ENCODE measurements around the gene TMEM174.

TMEM174 gene

DNA sequence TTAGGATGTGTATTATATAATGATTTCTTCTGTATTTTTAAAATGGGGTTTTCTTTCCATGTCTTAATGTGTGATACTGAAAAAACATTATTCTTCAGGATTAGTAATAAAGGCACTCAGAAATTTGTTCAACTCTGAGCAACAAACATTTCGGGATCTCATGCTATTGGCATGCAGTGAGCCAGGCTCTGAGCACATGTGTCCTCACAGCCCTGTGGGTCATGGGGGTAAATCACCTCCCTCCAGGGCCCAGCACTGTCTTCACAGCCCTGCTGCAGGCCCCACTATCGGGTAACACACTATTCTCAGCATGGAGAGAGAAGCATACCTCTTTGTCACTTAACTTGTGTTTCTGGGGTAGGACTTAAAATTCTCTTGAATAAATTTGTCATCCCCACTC, 14.0 kb downstream of the TMEM174 start:
- no peak for DNase-seq (ENCODE audit: low read depth)
- no peak for TF ChIP-seq CTCF (IDR thresholded peaks at IDR 0.05; ENCODE audit: control insufficient read depth, extremely low read depth, insufficient read depth)
- no peak overlapping the region for H3K4me3 ChIP-seq (ENCODE audit: low read depth, low read length)

DNA sequence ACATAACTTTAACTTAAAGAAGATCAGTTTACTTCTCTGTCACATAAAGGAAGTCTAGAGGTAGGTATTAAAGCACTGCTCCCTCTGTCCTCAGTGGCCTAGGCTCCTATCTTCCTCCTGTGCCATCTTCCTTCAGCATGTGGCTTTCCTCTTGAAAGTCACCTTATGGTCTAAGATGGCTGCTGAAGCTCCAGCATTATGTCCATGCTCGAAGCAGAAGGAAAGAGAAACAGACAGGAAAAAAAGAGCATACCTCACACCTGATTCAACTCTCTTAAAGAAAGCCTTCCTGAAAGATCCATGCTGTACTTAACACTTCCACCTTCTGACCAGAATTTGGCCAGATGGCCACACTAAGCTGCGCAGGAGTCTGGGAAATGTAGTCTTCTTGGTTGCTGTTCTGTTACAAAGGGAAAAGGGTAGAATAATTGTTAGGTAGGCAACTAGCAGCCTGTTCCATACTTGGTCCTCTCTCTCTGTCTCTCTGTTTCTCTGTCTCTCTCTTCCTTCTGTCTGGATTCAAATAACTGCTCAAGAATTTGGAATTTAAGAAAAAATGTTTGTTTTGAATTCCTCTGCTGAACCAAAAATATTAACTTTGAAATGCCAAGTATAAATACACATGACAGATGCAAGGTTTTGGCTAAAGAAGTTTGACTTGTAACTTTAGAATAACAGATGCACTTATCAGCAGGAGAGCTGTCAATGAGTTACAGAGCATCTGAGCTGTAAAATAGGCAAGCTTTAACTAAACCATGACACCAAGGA, 16.0 kb downstream of the TMEM174 start:
- TF ChIP-seq CTCF (IDR thresholded peaks at IDR 0.05; ENCODE audit: control insufficient read depth, extremely low read depth, insufficient read depth): no peak
- DNase-seq (ENCODE audit: low read depth): no peak
- H3K4me3 ChIP-seq (ENCODE audit: low read depth, low read length): no peak overlapping the region

GRCh38 chr5:73189871-73190376, 16.9 kb downstream of the TMEM174 start:
- DNase-seq (ENCODE audit: low read depth): no peak

DNA sequence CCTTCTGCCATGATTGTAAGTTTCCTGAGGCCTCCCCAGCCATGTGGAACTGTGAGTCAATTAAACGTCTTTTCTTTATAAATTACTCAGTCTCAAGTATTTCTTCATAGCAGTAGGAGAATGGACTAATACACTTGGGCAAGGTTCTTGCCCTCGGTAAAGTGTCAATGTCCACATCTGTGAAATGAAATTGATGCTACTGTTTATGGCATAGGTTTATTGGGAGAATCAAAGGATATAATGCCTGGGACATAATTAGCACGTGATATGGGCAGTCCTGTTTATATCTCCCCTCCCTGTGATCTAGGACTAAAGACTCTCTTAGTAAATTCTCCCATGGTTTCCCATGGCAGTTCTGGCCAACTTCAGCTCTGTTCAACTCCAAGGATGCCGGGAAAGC, 19.4 kb downstream of the TMEM174 start:
- no peak for TF ChIP-seq CTCF (IDR thresholded peaks at IDR 0.05; ENCODE audit: control insufficient read depth, extremely low read depth, insufficient read depth)
- no peak overlapping the region for H3K4me3 ChIP-seq (ENCODE audit: low read depth, low read length)
- no peak for DNase-seq (ENCODE audit: low read depth)

More at GRCh38 chr5:73189871-73190376, 16.9 kb downstream of the TMEM174 start:
- H3K4me3 ChIP-seq (ENCODE audit: low read depth, low read length): no peak overlapping the region
- no peak for TF ChIP-seq CTCF (IDR thresholded peaks at IDR 0.05; ENCODE audit: control insufficient read depth, extremely low read depth, insufficient read depth)

DNA sequence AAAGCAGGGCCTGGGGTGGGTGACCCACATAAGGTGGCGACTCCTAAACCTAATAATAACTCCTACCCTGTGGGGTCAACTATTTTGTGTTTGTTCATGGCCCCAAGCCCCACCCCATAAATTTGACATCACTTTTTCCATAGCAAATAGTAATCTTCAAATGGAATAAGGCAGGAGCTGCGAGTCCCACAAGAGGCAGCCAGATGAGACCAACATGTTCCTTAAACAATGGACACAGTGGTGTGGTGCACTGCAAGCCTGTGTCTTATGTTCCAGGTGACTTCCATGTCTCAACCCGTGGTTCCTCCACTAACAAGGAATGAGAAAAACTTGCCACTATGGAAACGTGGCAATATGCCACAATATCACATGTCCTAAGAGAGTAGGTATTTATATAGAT, 20.6 kb downstream of the TMEM174 start:
- TF ChIP-seq CTCF (IDR thresholded peaks at IDR 0.05; ENCODE audit: control insufficient read depth, extremely low read depth, insufficient read depth): no peak
- DNase-seq (ENCODE audit: low read depth): no peak
- H3K4me3 ChIP-seq (ENCODE audit: low read depth, low read length): no peak overlapping the region

DNA sequence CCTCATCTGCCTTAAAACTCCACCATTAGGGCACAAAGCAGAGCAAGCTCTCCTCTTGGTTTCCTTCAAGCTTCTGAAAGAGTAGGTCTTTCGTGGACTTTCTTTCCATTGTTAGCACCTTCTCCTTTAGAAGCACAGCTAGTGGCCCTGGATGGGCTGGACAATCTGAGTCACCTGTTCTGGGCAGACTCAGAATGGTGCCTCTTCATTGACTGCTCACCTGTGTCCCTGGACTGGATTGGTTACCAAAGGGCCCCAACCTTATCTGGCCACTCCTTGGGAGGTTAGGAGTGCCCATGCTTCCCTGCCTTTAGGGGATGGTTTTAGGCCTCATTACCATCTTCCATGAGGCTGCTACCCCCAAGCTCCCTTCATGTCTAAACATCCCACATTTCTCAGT, 23.2 kb downstream of the TMEM174 start:
- H3K4me3 ChIP-seq (ENCODE audit: low read depth, low read length): no peak overlapping the region
- no peak for DNase-seq (ENCODE audit: low read depth)
- no peak for TF ChIP-seq CTCF (IDR thresholded peaks at IDR 0.05; ENCODE audit: control insufficient read depth, extremely low read depth, insufficient read depth)

All from LNCaP clone FGC (cell line).